ENCODE measurements around the gene CLNK. TPM values are rescaled to one million over a fixed set of nuclear protein-coding genes. Genes with fewer than 3 reads are reported as not detected.

The CLNK gene
- total RNA-seq, 1 donor from 2014 or later = not detected

- Histone ChIP-seq H3K9me3 (no peaks in the 10 kb centered on the region), H3K27me3 (no peaks in the 10 kb centered on the region), H3K27ac (no peak overlapping the region), H3K36me3 (no peaks in the 10 kb centered on the region), H3K4me3 (no peak overlapping the region), H3K4me1 (no peaks in the 10 kb centered on the region)
- intact Hi-C loops (cut with DNase I) = no loop called here
- TF ChIP-seq POLR2AphosphoS5 (IDR thresholded peaks at IDR 0.05; ENCODE audit: insufficient read depth in 1 of 2, low read depth in 1 of 2) = no peak
- no peak for TF ChIP-seq POLR2A (IDR thresholded peaks at IDR 0.05)
- TF ChIP-seq, protein P1, sequence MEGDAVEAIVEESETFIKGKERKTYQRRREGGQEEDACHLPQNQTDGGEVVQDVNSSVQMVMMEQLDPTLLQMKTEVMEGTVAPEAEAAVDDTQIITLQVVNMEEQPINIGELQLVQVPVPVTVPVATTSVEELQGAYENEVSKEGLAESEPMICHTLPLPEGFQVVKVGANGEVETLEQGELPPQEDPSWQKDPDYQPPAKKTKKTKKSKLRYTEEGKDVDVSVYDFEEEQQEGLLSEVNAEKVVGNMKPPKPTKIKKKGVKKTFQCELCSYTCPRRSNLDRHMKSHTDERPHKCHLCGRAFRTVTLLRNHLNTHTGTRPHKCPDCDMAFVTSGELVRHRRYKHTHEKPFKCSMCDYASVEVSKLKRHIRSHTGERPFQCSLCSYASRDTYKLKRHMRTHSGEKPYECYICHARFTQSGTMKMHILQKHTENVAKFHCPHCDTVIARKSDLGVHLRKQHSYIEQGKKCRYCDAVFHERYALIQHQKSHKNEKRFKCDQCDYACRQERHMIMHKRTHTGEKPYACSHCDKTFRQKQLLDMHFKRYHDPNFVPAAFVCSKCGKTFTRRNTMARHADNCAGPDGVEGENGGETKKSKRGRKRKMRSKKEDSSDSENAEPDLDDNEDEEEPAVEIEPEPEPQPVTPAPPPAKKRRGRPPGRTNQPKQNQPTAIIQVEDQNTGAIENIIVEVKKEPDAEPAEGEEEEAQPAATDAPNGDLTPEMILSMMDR (IDR thresholded peaks at IDR 0.05) = no peak
- no peak for DNase-seq (ENCODE audit: extremely low spot score in 2 of 2)
Observed at GRCh38 chr4:10492464-10492863, 192.1 kb downstream of the CLNK start.

GRCh38 chr4:10491401-10491800 is 193.2 kb downstream of the CLNK start:
- Histone ChIP-seq H3K27ac (no peak overlapping the region), H3K27me3 (no peaks in the 10 kb centered on the region), H3K4me1 (no peaks in the 10 kb centered on the region), H3K36me3 (no peaks in the 10 kb centered on the region), H3K4me3 (no peak overlapping the region), H3K9me3 (no peaks in the 10 kb centered on the region)
- intact Hi-C loops (cut with DNase I) = no loop called here
- TF ChIP-seq POLR2A (IDR thresholded peaks at IDR 0.05) = no peak
- no peak for DNase-seq (ENCODE audit: extremely low spot score in 2 of 2)

DNA sequence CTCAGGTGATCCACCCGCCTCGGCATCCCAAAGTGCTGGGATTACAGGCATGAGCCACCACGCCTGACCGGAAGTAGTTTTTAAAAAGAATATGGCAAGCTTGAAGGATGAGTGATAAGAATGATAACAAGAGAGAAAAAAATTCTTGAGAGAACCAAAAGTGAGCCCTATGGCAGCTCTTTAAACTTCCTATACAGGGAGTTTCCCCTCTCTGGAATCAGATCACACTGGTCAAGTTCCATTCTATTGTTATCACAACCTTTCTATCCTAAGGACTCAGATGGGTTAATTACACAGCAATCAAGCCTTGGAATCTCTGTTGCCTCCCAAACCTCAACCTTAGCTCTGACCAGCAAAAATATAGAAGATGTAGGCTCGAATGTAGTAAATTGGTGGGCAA is 193.6 kb downstream of the CLNK start:
- Histone ChIP-seq H3K4me3 (no peak overlapping the region), H3K36me3 (no peaks in the 10 kb centered on the region), H3K27ac (no peak overlapping the region), H3K27me3 (no peaks in the 10 kb centered on the region), H3K4me1 (no peaks in the 10 kb centered on the region), H3K9me3 (no peaks in the 10 kb centered on the region)
- TF ChIP-seq, protein P1 (IDR thresholded peaks at IDR 0.05) = no peak
- no peak for TF ChIP-seq POLR2A (IDR thresholded peaks at IDR 0.05)
- no peak for TF ChIP-seq POLR2AphosphoS5 (IDR thresholded peaks at IDR 0.05; ENCODE audit: insufficient read depth in 1 of 2, low read depth in 1 of 2)
- DNase-seq (ENCODE audit: extremely low spot score in 2 of 2) = no peak
- intact Hi-C loops (cut with DNase I) = no loop called here

DNA sequence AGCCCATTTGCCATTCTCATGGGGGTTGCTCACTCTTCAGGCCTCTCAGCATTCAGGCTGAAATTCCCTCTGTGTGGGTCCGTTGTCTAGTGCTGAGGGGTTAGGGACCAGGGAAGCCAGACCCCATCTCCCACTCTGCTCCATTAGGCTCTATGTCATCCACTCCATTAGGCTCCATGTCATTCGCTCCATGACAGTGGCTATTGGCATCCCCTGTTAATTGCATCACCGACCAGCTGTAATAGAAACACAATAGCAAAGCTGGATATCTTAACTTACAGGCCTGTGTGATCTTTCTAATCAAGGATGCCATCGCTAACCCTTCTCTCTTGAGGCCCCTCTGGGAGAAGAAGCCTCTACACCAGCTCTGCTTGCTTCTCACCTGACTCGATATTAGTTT is 201.7 kb downstream of the CLNK start:
- no peaks in the 10 kb centered on the region for H3K9me3 ChIP-seq
- no peak overlapping the region for H3K27ac ChIP-seq
- no peaks in the 10 kb centered on the region for H3K36me3 ChIP-seq
- H3K4me1 ChIP-seq = no peaks in the 10 kb centered on the region
- DNase-seq (ENCODE audit: extremely low spot score in 2 of 2) = no peak
- TF ChIP-seq POLR2AphosphoS5 (IDR thresholded peaks at IDR 0.05; ENCODE audit: insufficient read depth in 1 of 2, low read depth in 1 of 2) = no peak
- no peak for TF ChIP-seq POLR2A (IDR thresholded peaks at IDR 0.05)
- TF ChIP-seq, protein P1 (IDR thresholded peaks at IDR 0.05) = no peak
- intact Hi-C loops (cut with DNase I) = no loop called here
- H3K4me3 ChIP-seq = no peak overlapping the region
- no peaks in the 10 kb centered on the region for H3K27me3 ChIP-seq

GRCh38 chr4:10480616-10481015 is 204.0 kb downstream of the CLNK start:
- Histone ChIP-seq H3K4me1 (no peaks in the 10 kb centered on the region), H3K27me3 (no peaks in the 10 kb centered on the region), H3K36me3 (no peaks in the 10 kb centered on the region), H3K4me3 (no peak overlapping the region), H3K27ac (no peak overlapping the region), H3K9me3 (no peaks in the 10 kb centered on the region)
- no peak for TF ChIP-seq POLR2AphosphoS5 (IDR thresholded peaks at IDR 0.05; ENCODE audit: insufficient read depth in 1 of 2, low read depth in 1 of 2)
- TF ChIP-seq, protein P1 (IDR thresholded peaks at IDR 0.05) = no peak
- TF ChIP-seq POLR2A (IDR thresholded peaks at IDR 0.05) = no peak
- intact Hi-C loops (cut with DNase I) = no loop called here
- DNase-seq (ENCODE audit: extremely low spot score in 2 of 2) = no peak

GRCh38 chr4:10478621-10479020 is 205.9 kb downstream of the CLNK start:
- Histone ChIP-seq H3K27ac (no peak overlapping the region), H3K4me3 (no peak overlapping the region), H3K9me3 (no peaks in the 10 kb centered on the region), H3K27me3 (no peaks in the 10 kb centered on the region), H3K4me1 (no peaks in the 10 kb centered on the region), H3K36me3 (no peaks in the 10 kb centered on the region)
- TF ChIP-seq POLR2AphosphoS5 (IDR thresholded peaks at IDR 0.05; ENCODE audit: insufficient read depth in 1 of 2, low read depth in 1 of 2) = no peak
- TF ChIP-seq, protein P1 (IDR thresholded peaks at IDR 0.05) = no peak
- no peak for TF ChIP-seq POLR2A (IDR thresholded peaks at IDR 0.05)
- no peak for DNase-seq (ENCODE audit: extremely low spot score in 2 of 2)
- intact Hi-C loops (cut with DNase I) = no loop called here
